ENCODE results near the gene TRUB2. TPM values are rescaled to one million over a fixed set of nuclear protein-coding genes. Genes with fewer than 3 reads are reported as not detected.

Gene TRUB2
- total RNA-seq, 1 experiment from 2014 or later, result 37.6 TPM

DNA sequence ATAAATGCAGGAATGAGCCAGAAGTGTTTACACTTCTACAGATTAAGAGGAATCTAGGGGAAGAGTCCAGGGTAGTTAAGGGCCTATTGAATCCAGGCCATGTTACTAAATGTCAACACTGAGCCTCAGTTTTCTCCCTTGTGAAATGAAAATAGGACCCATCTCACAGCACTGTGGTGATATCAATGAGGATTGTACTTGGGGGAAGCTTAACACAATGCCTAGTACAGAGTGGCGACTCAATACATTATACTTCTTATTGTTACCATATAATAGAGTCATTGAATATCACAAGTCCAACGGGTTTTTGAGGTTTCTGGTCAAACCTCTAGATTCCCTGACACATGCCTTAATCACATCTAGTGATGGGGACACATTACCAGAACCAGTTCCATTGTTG, 4.6 kb downstream of the TRUB2 start:
- Mint-ChIP-seq H3K27ac (ENCODE audit: low read depth, unreplicated experiment) (no peak overlapping the region), H3K4me3 (ENCODE audit: unreplicated experiment) (no peak overlapping the region), H3K9me3 (ENCODE audit: unreplicated experiment) (no peaks in the 10 kb centered on the region), H3K36me3 (ENCODE audit: insufficient read depth, unreplicated experiment) (peaks cover 70% of the 10 kb centered on the region), H3K27me3 (ENCODE audit: insufficient read depth, unreplicated experiment) (no peaks in the 10 kb centered on the region), H3K4me1 (ENCODE audit: insufficient read depth, unreplicated experiment) (no peaks in the 10 kb centered on the region)
- BruUV-seq (replicated peaks), result no TSS peak
- intact Hi-C loops (cut with micrococcal nuclease), result no loop called here
- DNase-seq (ENCODE audit: unreplicated experiment), result no peak
- CTCF ChIA-PET, result interaction anchor here (0.5 to 0.6 kb wide), 2 partner anchors 292 to 612 kb away, joined by 3 to 4 read pairs; no protein-coding TSS in a partner anchor
- POLR2A ChIA-PET, result interaction anchor here (0.7 kb wide), 1 partner anchor 8 kb away, joined by 3 read pairs; no protein-coding TSS in a partner anchor
- TF ChIP-seq, protein P1, sequence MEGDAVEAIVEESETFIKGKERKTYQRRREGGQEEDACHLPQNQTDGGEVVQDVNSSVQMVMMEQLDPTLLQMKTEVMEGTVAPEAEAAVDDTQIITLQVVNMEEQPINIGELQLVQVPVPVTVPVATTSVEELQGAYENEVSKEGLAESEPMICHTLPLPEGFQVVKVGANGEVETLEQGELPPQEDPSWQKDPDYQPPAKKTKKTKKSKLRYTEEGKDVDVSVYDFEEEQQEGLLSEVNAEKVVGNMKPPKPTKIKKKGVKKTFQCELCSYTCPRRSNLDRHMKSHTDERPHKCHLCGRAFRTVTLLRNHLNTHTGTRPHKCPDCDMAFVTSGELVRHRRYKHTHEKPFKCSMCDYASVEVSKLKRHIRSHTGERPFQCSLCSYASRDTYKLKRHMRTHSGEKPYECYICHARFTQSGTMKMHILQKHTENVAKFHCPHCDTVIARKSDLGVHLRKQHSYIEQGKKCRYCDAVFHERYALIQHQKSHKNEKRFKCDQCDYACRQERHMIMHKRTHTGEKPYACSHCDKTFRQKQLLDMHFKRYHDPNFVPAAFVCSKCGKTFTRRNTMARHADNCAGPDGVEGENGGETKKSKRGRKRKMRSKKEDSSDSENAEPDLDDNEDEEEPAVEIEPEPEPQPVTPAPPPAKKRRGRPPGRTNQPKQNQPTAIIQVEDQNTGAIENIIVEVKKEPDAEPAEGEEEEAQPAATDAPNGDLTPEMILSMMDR (IDR thresholded peaks at IDR 0.05; ENCODE audit: unreplicated experiment), result no peak

DNA sequence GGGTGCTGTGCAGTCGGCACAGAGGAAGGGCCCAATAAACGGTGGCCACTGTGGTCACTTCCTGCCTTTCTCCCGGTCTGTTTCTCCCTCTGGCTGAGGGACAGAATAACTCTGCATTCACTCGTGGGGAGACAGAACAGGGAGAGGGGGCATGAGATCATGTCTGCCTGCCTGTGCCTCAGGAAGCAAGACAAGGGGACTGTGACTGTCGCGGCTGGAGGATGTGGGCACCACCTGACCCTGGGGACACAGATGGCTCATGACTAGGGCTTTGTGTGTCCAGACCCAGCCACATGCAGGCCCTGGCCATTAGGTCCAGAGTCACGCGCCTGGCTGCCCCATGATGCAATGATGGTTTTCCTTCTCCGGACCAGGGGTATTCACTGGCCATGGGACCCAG, 5.8 kb downstream of the TRUB2 start:
- DNase-seq (ENCODE audit: unreplicated experiment), result no peak
- no peaks in the 10 kb centered on the region for H3K27me3 Mint-ChIP-seq (ENCODE audit: insufficient read depth, unreplicated experiment)
- peaks cover 77% of the 10 kb centered on the region for H3K36me3 Mint-ChIP-seq (ENCODE audit: insufficient read depth, unreplicated experiment)
- BruUV-seq (replicated peaks), result no TSS peak
- no peaks in the 10 kb centered on the region for H3K4me1 Mint-ChIP-seq (ENCODE audit: insufficient read depth, unreplicated experiment)
- TF ChIP-seq, protein P1 (IDR thresholded peaks at IDR 0.05; ENCODE audit: unreplicated experiment), result no peak
- no peaks in the 10 kb centered on the region for H3K9me3 Mint-ChIP-seq (ENCODE audit: unreplicated experiment)
- CTCF ChIA-PET, result no interaction called here
- H3K4me3 Mint-ChIP-seq (ENCODE audit: unreplicated experiment), result no peak overlapping the region
- intact Hi-C loops (cut with micrococcal nuclease), result no loop called here
- POLR2A ChIA-PET, result no interaction called here
- H3K27ac Mint-ChIP-seq (ENCODE audit: low read depth, unreplicated experiment), result no peak overlapping the region

DNA sequence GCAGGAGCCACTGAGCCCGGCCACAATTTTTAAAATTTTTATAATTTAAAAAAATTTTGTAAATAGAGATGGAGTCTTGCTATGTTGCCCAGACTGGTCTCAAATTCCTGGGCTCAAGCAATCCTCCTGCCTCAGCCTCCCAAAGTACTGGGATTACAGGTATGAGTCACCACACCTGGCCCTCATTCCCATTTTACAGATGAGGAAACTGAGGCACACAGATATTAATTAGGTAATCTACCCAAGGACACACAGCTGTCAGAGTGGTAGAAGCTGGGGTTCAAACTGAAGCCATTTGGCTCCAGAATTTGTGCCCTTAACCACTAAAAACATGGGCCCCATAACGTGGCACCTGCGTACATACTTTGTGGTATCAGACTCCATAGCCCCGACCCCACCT, 7.5 kb downstream of the TRUB2 start:
- DNase-seq (ENCODE audit: unreplicated experiment), result no peak
- BruUV-seq (replicated peaks), result no TSS peak
- no peaks in the 10 kb centered on the region for H3K4me1 Mint-ChIP-seq (ENCODE audit: insufficient read depth, unreplicated experiment)
- intact Hi-C loops (cut with micrococcal nuclease), result no loop called here
- ChIA-PET POLR2A (interaction anchor here (0.6 to 1.4 kb wide), 2 partner anchors 27 to 798 kb away, joined by 3 to 4 read pairs; no protein-coding TSS in a partner anchor), CTCF (no interaction called here)
- no peaks in the 10 kb centered on the region for H3K27me3 Mint-ChIP-seq (ENCODE audit: insufficient read depth, unreplicated experiment)
- H3K27ac Mint-ChIP-seq (ENCODE audit: low read depth, unreplicated experiment), result no peak overlapping the region
- peaks cover 88% of the 10 kb centered on the region for H3K36me3 Mint-ChIP-seq (ENCODE audit: insufficient read depth, unreplicated experiment)
- H3K9me3 Mint-ChIP-seq (ENCODE audit: unreplicated experiment), result no peaks in the 10 kb centered on the region
- no peak overlapping the region for H3K4me3 Mint-ChIP-seq (ENCODE audit: unreplicated experiment)
- TF ChIP-seq, protein P1 (IDR thresholded peaks at IDR 0.05; ENCODE audit: unreplicated experiment), result no peak

DNA sequence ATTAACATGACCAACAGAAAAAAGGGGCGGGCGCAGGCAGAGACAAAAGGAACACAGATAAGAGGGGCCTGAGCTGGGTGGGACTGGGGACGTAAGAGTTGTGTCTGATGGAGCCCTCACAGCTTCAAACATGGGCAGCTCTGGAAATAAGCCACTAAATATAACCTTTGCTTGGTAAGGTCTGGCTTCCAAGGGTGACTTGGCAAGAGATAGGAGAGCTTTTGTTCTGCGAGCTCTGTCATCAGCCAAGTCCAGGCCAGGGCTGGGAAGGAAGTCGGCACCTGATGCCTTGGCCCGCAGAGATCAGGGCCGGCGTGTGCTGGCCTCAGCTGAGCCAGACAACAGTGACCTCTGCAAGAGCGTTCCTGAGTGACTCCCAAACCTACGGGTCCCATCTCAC, 11.8 kb downstream of the TRUB2 start:
- no peak for DNase-seq (ENCODE audit: unreplicated experiment)
- intact Hi-C loops (cut with micrococcal nuclease), result no loop called here
- no peak overlapping the region for H3K4me3 Mint-ChIP-seq (ENCODE audit: unreplicated experiment)
- H3K9me3 Mint-ChIP-seq (ENCODE audit: unreplicated experiment), result no peaks in the 10 kb centered on the region
- ChIA-PET POLR2A (interaction anchor here (0.7 to 2.7 kb wide), 5 partner anchors 12 to 51 kb away, joined by 3 to 14 read pairs (median 4); partner anchors contain the start of genes COQ4, SLC27A4 and TRUB2), CTCF (no interaction called here)
- H3K4me1 Mint-ChIP-seq (ENCODE audit: insufficient read depth, unreplicated experiment), result no peaks in the 10 kb centered on the region
- H3K27me3 Mint-ChIP-seq (ENCODE audit: insufficient read depth, unreplicated experiment), result no peaks in the 10 kb centered on the region
- H3K27ac Mint-ChIP-seq (ENCODE audit: low read depth, unreplicated experiment), result no peak overlapping the region
- BruUV-seq (replicated peaks), result no TSS peak
- peaks cover 67% of the 10 kb centered on the region for H3K36me3 Mint-ChIP-seq (ENCODE audit: insufficient read depth, unreplicated experiment)
- TF ChIP-seq, protein P1 (IDR thresholded peaks at IDR 0.05; ENCODE audit: unreplicated experiment), result no peak

All from MCF 10A (cell line).